Thyroid gland (tissue), 4 donors: ENCODE results near the gene INPP4B. TPM values are rescaled to one million over a fixed set of nuclear protein-coding genes. Genes with fewer than 3 reads are reported as not detected.

Experiments
- DNase-seq, 2 donors: peaks; one replicate each; pipeline ENCODE4 v3.0.0-alpha.2; 2019
- H3K27ac ChIP-seq, 3 donors: fragments of 200-600 bp; sonication (generic); 1 replicate in 2 of 3; 2 replicates in 1 of 3; pipeline ENCODE4 v1.5.1; 2016 to 2019; ENCODE audit warnings: mild to moderate bottlenecking in 1 of 3, moderate library complexity in 1 of 3
- H3K27me3 ChIP-seq: fragments of 200-600 bp; sonication (generic); one replicate; pipeline ENCODE4 v1.5.1; 2019
- H3K36me3 ChIP-seq, 2 donors: fragments of 200-600 bp; sonication (generic); one replicate each; pipeline ENCODE4 v1.5.1; 2016 to 2019
- H3K4me1 ChIP-seq, 2 donors: fragments of 200-600 bp; sonication (generic); one replicate each; pipeline ENCODE4 v1.5.1; 2017 to 2019
- H3K4me3 ChIP-seq, 3 donors: fragments of 200-600 bp; sonication (generic); replicated peaks in 1 of 3; 1 replicate in 2 of 3; 2 replicates in 1 of 3; pipeline ENCODE4 v1.5.1; 2016; ENCODE audit warnings: mild to moderate bottlenecking in 1 of 3
- H3K9me3 ChIP-seq: fragments of 200-600 bp; sonication (generic); one replicate; pipeline ENCODE4 v1.5.1; 2017
- POLR2A ChIP-seq, 2 donors: fragments of 450-650 bp; IDR thresholded peaks; one replicate each; pipeline ENCODE4 v1.6.1; 2017; ENCODE audit warnings: antibody characterized with exemption in 2 of 2, mild to moderate bottlenecking in 2 of 2, moderate library complexity in 1 of 2
- WGBS, 2 donors: methylation state at CpG; one replicate each; pipeline ENCODE4 v1.1.5; 2017; 5-methylcytosine and 5-hydroxymethylcytosine counted together
- intact Hi-C: fragments of 100-400 bp; cut with DNase I; formaldehyde crosslinking; loops from one replicate; pipeline ENCODE4 v1.15.1; 2023
- total RNA-seq, 4 donors: library from RNA; depleted of rRNA; stranded (reverse); fragments of >200 nt; gene quantifications; one replicate each; pipeline ENCODE4 v1.2.3, GENCODE V29; 2016
- TF ChIP-seq, protein P1 (sequence below), 6 experiments: fragments of 200-600 bp in 3 of 6; fragments of 450-650 bp in 3 of 6; sonication (generic) in 3 of 6; IDR thresholded peaks; one replicate each; pipeline ENCODE4 v1.5.1; 2016 to 2019; ENCODE audit warnings: antibody characterized with exemption in 6 of 6, mild to moderate bottlenecking in 2 of 6, inconsistent platforms in 1 of 6, moderate library complexity in 1 of 6

INPP4B gene
- total RNA-seq, 4 donors from 2014 or later = 8.0 to 22.1 (median 12.0) TPM

DNA sequence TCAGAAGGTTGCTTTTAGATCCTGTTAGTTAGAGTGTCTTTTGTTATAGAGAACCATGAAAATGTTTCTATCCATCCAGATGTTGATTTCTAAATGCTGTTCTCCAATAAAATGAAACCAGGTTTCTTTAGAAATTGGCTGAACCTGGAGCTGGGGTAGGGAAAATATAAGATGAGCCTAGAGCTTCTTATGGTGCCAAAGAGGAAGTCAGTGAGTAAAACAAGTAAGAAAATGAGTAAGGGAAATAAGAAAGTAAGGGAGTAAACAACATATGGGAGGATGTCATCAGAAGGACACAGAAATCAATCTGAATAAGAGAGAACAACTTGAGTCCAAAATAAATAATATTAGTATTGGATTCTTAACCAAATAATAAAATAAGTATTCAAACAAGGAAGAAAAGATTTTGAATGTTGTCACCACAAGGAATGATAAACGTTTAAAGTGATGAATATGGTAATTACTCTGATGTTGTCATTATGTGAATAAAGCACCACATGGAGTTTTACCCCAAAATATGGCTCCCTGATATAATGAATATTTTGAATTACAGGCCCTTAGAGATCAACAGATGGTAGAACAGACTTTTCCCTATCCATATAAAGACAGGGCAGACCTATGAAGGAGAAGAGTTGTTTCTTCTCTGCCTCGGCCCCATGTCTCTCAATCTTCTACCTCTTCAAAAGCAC lies 703.6 kb downstream of the INPP4B start:
- Histone ChIP-seq H3K27ac (no peak overlapping the region), H3K27me3 (no peaks in the 10 kb centered on the region), H3K4me1 (no peaks in the 10 kb centered on the region), H3K4me3 (no peak overlapping the region), H3K36me3 (no peaks in the 10 kb centered on the region), H3K9me3 (no peaks in the 10 kb centered on the region)
- no peak for TF ChIP-seq POLR2A (IDR thresholded peaks at IDR 0.05)
- TF ChIP-seq, protein P1, sequence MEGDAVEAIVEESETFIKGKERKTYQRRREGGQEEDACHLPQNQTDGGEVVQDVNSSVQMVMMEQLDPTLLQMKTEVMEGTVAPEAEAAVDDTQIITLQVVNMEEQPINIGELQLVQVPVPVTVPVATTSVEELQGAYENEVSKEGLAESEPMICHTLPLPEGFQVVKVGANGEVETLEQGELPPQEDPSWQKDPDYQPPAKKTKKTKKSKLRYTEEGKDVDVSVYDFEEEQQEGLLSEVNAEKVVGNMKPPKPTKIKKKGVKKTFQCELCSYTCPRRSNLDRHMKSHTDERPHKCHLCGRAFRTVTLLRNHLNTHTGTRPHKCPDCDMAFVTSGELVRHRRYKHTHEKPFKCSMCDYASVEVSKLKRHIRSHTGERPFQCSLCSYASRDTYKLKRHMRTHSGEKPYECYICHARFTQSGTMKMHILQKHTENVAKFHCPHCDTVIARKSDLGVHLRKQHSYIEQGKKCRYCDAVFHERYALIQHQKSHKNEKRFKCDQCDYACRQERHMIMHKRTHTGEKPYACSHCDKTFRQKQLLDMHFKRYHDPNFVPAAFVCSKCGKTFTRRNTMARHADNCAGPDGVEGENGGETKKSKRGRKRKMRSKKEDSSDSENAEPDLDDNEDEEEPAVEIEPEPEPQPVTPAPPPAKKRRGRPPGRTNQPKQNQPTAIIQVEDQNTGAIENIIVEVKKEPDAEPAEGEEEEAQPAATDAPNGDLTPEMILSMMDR (IDR thresholded peaks at IDR 0.05) = no peak
- WGBS, 2 donors = 76 to 78% methylated on average over 2 of the region's 2 CpGs
- intact Hi-C loops = no loop called here
- no peak for DNase-seq

DNA sequence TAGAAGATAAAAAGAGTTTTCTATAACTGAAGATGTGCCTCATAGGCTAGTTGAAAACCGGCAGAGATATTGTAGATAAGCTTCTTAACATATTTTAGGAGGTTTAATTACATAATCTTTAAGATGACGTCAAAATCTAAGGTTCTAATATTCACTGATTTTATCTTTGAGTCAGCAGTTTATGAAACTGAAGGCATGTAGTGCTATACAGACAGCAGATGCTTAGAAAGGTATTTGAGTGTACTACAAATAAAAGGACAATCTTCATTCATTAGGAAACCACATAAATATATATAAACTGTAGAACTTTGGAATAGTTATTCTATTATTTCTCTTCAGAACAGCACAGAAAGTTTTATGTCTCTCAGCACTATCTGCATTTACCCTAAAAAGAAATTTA lies 704.9 kb downstream of the INPP4B start:
- TF ChIP-seq POLR2A (IDR thresholded peaks at IDR 0.05) = no peak
- TF ChIP-seq, protein P1 (IDR thresholded peaks at IDR 0.05) = no peak
- Histone ChIP-seq H3K9me3 (no peaks in the 10 kb centered on the region), H3K4me1 (no peaks in the 10 kb centered on the region), H3K4me3 (no peak overlapping the region), H3K36me3 (no peaks in the 10 kb centered on the region), H3K27ac (no peak overlapping the region), H3K27me3 (no peaks in the 10 kb centered on the region)
- intact Hi-C loops = no loop called here
- 84 to 87% methylated on average over 2 of the region's 2 CpGs for WGBS, 2 donors
- no peak for DNase-seq

DNA sequence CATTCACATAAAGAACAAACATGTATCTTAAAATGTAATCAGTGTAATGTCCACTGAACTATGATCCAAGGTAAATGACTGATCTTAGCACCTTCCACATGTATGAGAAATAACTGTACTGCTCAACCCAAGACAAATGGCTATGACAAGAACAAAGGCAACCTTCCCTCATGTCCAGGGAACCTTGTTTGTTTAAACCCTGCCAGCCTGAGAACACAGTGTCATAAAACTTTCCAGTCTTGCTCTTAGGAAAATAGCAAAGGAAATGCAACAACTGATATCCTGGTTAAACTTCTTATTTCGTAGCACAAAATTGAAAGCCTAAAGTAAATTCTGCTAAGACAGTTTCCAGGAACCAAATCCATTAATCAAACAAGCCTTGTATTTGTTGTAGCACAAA lies 715.4 kb downstream of the INPP4B start:
- Histone ChIP-seq H3K9me3 (no peaks in the 10 kb centered on the region), H3K27me3 (no peaks in the 10 kb centered on the region), H3K4me3 (no peak overlapping the region), H3K4me1 (peaks cover 0 to 4% of the 10 kb centered on the region in 2 donors), H3K27ac (no peak overlapping the region), H3K36me3 (no peaks in the 10 kb centered on the region)
- DNase-seq = no peak
- TF ChIP-seq, protein P1 (IDR thresholded peaks at IDR 0.05) = no peak
- no peak for TF ChIP-seq POLR2A (IDR thresholded peaks at IDR 0.05)
- intact Hi-C loops = no loop called here
- WGBS, 2 donors = 59 to 68% methylated on average over 1 of the region's 1 CpG

DNA sequence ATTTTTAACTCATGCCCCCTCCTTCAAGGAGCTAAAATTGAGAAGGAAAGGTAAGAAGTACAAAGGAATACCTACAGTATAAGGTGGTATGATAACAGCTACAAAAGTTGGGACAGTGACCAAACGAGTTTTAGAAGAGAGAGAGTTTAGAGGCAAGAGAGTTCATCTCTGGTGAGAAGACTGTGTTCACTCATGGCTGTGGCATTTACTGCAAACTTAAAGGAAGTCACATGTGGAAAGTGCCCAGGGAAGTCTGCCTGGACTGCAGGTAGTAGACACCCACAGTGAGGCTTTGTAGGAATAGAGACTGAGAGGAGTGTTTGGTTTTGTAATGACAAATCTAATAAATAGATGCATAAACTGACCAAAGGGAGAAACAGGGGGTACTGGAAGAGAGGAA lies 716.2 kb downstream of the INPP4B start:
- Histone ChIP-seq H3K9me3 (no peaks in the 10 kb centered on the region), H3K27ac (no peak overlapping the region), H3K27me3 (no peaks in the 10 kb centered on the region), H3K36me3 (no peaks in the 10 kb centered on the region), H3K4me3 (no peak overlapping the region), H3K4me1 (peaks cover 0 to 4% of the 10 kb centered on the region in 2 donors)
- TF ChIP-seq, protein P1 (IDR thresholded peaks at IDR 0.05) = no peak
- TF ChIP-seq POLR2A (IDR thresholded peaks at IDR 0.05) = no peak
- no peak for DNase-seq
- WGBS, 2 donors = 77 to 81% methylated on average over 1 of the region's 1 CpG
- intact Hi-C loops = loop anchor here (5.0 kb wide), 1 partner anchor 717 kb away; the partner anchor contains the start of gene INPP4B

DNA sequence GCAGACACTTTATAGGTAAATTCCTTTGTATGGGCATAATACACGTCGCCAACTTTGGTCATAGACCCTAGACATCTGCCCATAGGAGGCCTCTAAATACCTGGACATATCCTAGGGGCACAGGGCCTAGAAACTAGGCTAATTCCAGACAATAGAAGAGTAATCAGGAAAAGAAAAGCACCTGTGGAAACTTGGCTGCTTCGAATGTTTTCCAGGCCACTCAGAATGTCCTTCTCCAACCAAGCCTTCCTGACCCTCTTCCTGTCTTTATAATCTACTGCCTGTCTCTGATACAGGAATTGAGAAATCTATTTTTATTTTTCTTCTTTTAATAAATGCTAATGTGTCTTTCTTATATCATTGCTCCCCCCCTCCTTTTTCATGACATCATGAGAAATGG lies 716.6 kb downstream of the INPP4B start:
- no peak for TF ChIP-seq POLR2A (IDR thresholded peaks at IDR 0.05)
- TF ChIP-seq, protein P1 (IDR thresholded peaks at IDR 0.05) = no peak
- Histone ChIP-seq H3K27me3 (no peaks in the 10 kb centered on the region), H3K36me3 (no peaks in the 10 kb centered on the region), H3K9me3 (no peaks in the 10 kb centered on the region), H3K4me3 (no peak overlapping the region), H3K27ac (no peak overlapping the region), H3K4me1 (peaks cover 0 to 4% of the 10 kb centered on the region in 2 donors)
- intact Hi-C loops = loop anchor here (5.0 kb wide), 1 partner anchor 718 kb away; the partner anchor contains the start of gene INPP4B
- DNase-seq = no peak
- 90 to 91% methylated on average over 3 of the region's 3 CpGs for WGBS, 2 donors
